ENCODE data around the gene RHOH.

GRCh38 chr4:40196272-40196671 lies 559 bp upstream of the RHOH start:
- no peak for TF ChIP-seq CTCF (IDR thresholded peaks at IDR 0.05 in 4 of 5, conservative IDR thresholded peaks at IDR 0.05 in 1 of 5)
- TF ChIP-seq POLR2A (IDR thresholded peaks at IDR 0.05): no peak
